HK-2 (cell line): ENCODE data around the gene MID1IP1.

Experiments used
- DNase-seq: peaks from one replicate; pipeline ENCODE4 v3.0.0-alpha.2; 2018; ENCODE audit not compliant: unreplicated experiment

Gene MID1IP1

GRCh38 chrX:38816155-38816554 is 14.9 kb downstream of the MID1IP1 start:
- no peak for DNase-seq

- DNase-seq: no peak
Measured at GRCh38 chrX:38817004-38817703, 15.9 kb downstream of the MID1IP1 start.

GRCh38 chrX:38819163-38819562 is 17.9 kb downstream of the MID1IP1 start:
- DNase-seq: no peak

GRCh38 chrX:38819709-38820108 is 18.4 kb downstream of the MID1IP1 start:
- DNase-seq: no peak

- DNase-seq: no peak
Measured at GRCh38 chrX:38820751-38821150, 19.5 kb downstream of the MID1IP1 start.

GRCh38 chrX:38824176-38824575 is 22.9 kb downstream of the MID1IP1 start:
- no peak for DNase-seq

GRCh38 chrX:38831949-38832348 is 30.7 kb downstream of the MID1IP1 start:
- DNase-seq: no peak

- DNase-seq: no peak
Measured at GRCh38 chrX:38837389-38837788, 36.1 kb downstream of the MID1IP1 start.

- no peak for DNase-seq
Measured at GRCh38 chrX:38839277-38839676, 38.0 kb downstream of the MID1IP1 start.

- DNase-seq: no peak
Measured at GRCh38 chrX:38839944-38840343, 38.7 kb downstream of the MID1IP1 start.

- no peak for DNase-seq
Measured at GRCh38 chrX:38841750-38842149, 40.5 kb downstream of the MID1IP1 start.

GRCh38 chrX:38845426-38845825 is 44.2 kb downstream of the MID1IP1 start:
- no peak for DNase-seq

- DNase-seq: no peak
Measured at GRCh38 chrX:38847206-38847902, 46.1 kb downstream of the MID1IP1 start.

GRCh38 chrX:38847903-38848230 is 46.6 kb downstream of the MID1IP1 start:
- no peak for DNase-seq

- no peak for DNase-seq
Measured at GRCh38 chrX:38848671-38849455, 47.6 kb downstream of the MID1IP1 start.

GRCh38 chrX:38850807-38851544 is 49.7 kb downstream of the MID1IP1 start:
- DNase-seq: no peak

GRCh38 chrX:38854305-38854704 is 53.0 kb downstream of the MID1IP1 start:
- no peak for DNase-seq
